Adipose tissue (tissue), 3 donors: ENCODE results near the gene ISG15. TPM values are rescaled to one million over a fixed set of nuclear protein-coding genes. Genes with fewer than 3 reads are reported as not detected.
"Not testable (repeated sequence)": the region's sequence is repeated elsewhere in the genome, so short reads cannot be mapped to it uniquely, and the experiment has no call there.

Experiments
- H3K27ac ChIP-seq: one replicate; pipeline ENCODE4 v1.5.1; 2013; ENCODE audit warnings: low read depth, low read length
- WGBS, 3 donors: extraction: QIAGEN DNeasy Blood & Tissue Kit; methylation state at CpG; one replicate each; pipeline ENCODE4 v1.1.7; 2013; 5-methylcytosine and 5-hydroxymethylcytosine counted together
- polyA plus RNA-seq, 3 donors: library from polyadenylated mRNA; stranded (reverse); fragments of 200-250 nt; gene quantifications; one replicate each; pipeline ENCODE4 v1.2.3, GENCODE V29; 2013
- donor health status: healthy with polysubstance abuse.
- donor health status: Bipolar disorder and iron deficiency.
- donor health status: healthy.

The ISG15 gene
- polyA plus RNA-seq, 3 donors, result 43.7 to 83.5 (median 44.3) TPM

GRCh38 chr1:988061-988460 is 25.2 kb upstream of the ISG15 start:
- not testable (repeated sequence) for H3K27ac ChIP-seq
- WGBS, 3 donors, result 83 to 92% (median 84%) methylated on average over 5 of the region's 5 CpGs

GRCh38 chr1:991275-991674 is 22.0 kb upstream of the ISG15 start:
- WGBS, 3 donors, result 90 to 95% (median 93%) methylated on average over 6 of the region's 6 CpGs
- not testable (repeated sequence) for H3K27ac ChIP-seq

DNA sequence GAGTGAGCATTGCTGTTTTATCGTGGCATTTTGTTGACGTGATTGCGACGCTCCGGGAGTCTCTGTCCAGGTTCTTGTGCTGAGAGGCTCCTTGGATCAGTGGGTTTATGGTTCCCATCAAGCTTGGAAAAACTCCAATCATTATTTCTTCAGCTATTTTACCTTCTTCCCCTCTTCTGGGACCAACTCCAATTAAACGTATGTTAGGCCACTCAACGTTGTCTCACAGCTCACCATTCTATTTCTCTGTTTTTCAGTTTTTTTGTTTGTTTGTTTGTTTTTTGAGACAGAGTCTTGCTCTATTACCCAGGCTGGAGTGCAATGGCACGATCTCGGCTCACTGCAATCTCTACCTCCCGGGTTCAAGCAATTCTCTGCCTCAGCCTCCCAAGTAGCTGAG is 21.4 kb upstream of the ISG15 start:
- 96% methylated on average over 10 of the region's 10 CpGs for WGBS, 3 donors
- H3K27ac ChIP-seq, result no peak overlapping the region

GRCh38 chr1:992362-992761 is 20.9 kb upstream of the ISG15 start:
- H3K27ac ChIP-seq, result no peak overlapping the region
- 89 to 94% (median 93%) methylated on average over 7 of the region's 7 CpGs for WGBS, 3 donors

DNA sequence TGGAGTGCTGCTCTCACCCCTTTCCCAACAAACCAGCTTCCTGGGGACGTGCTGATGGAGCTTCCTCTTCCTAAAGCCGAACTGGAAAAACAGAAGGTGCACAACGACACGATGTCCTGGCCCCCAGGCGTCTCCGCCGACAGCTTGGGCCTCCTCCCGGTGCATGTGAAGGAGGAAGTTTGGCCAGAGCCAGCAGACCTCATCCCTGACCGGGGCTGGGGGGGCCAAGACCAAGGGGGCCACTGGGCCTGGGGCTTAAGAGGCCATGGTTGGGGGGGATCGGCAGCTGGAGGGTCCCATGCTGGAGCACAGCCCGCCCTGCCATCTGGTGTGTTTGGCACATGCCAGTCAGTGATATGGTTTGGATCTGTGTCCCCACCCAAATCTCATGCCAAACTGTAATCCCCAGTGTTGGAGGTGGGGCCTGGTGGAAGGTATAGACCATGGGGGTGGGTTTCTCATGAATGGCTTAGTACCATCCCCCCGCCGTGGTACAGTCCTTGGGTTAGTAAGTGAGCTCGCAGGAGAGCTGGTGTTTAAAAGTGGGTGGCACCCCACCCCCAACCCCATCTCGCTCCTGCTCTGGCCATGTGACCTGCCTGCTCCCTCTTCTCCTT is 19.8 kb upstream of the ISG15 start:
- no peak overlapping the region for H3K27ac ChIP-seq
- WGBS, 3 donors, result 71 to 77% (median 72%) methylated on average over 15 of the region's 15 CpGs

DNA sequence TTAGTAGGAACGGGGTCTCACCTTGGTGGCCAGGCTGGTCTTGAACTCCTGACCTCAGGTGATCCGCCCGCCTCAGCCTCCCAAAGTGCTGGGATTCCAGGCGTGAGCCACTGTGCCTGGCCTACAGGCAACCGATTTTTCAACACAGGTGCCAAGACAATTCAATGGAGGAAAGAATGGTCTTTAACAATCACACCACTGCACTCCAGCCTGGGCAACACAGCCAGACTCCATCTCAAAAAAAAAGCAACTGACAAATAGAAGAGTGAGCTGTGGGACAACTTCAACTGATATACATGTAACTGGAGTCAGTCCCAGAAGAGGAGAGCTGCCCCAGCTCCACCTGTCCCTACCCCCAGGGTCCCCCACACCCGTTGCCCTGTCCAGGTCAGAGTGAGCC is 18.8 kb upstream of the ISG15 start:
- not testable (repeated sequence) for H3K27ac ChIP-seq
- WGBS, 3 donors, result 81 to 84% (median 84%) methylated on average over 6 of the region's 6 CpGs

GRCh38 chr1:995665-996633 is 17.3 kb upstream of the ISG15 start:
- no peak overlapping the region for H3K27ac ChIP-seq
- WGBS, 3 donors, result 32 to 43% (median 33%) methylated on average over 24 to 30 of the region's 30 CpGs

DNA sequence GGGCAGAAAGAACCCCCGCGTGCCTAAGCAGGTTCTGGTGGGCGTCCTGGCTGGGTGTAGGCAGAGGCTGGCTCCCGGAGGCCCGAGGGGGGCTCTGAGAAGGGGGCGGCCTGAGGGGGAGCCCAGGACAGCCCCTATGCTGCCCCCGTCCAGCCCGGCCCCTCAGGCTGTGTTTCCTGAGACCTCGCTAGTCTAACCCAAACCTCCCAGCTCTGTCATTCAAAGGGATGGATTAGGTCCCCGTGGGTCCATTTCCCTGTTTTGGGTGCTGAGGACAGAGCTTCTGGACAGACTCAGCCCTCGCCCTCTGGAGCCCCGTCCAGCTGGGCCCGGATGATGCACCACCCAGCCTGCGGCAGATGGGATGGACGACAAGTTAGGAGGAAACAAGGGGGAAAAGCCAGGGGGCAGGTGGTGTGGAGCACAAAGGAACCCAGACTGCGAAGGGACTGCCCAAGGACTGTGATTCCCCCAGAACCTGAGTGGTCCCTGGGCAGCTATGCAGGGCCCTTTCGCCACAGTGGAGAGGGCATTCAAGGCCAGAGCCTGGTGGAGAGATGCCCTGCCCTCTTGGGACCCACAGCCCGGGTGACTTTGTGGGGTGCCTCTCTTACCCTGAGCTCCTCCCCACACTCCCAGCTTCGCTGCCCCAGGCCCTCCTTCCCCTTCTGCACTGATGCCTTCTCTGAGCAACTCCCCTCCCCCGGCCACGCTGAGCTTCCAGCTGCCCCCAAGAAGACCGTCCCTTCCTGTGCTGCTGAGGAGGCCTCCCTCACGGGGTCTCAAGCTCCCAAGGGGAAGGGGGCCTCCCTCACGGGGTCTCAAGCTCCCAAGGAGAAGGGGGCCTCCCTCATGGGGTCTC is 16.2 kb upstream of the ISG15 start:
- no peak overlapping the region for H3K27ac ChIP-seq
- 59 to 64% (median 64%) methylated on average over 23 to 24 of the region's 24 CpGs for WGBS, 3 donors

GRCh38 chr1:997713-997992 is 15.6 kb upstream of the ISG15 start:
- WGBS, 3 donors, result 58 to 69% (median 67%) methylated on average over 2 to 3 of the region's 3 CpGs
- H3K27ac ChIP-seq, result no peak overlapping the region

DNA sequence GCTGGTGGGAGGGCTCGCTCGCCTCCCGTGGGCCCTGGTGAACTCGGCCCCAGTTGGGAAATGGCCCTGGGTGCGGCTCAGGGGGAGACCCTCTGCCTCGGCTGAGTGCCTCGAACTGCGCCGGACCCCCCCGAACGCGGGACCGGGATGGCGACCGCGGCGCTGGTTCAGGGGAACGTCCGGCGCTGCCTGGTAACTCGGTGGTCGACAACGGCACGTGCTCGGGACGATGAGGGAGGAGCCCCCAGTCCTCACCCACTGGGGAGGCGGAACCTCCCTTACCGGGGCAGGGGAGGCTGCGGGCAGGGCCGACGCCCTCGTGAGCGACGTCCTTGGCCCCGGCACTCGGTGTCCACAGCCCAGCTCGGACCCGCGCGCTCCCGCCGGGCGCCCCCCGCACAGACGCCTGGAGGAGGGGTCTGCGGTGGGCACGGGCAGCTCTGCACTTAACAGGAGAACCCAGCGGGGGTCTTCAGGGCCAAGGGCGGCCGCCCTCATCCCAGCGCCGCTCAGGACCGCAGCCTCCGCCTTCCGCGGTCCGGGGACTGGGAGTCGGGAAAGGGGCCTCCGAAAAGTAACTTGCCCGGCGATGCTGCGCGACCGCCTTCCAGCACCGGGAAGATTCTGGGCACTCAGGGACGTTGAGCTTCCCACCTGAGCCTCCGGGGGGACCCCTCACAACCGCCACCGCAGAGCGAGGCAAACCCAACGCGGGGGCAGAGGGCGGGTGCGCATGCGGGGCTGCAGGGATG is 15.1 kb upstream of the ISG15 start:
- no peak overlapping the region for H3K27ac ChIP-seq
- 19 to 26% (median 23%) methylated on average over 47 to 75 of the region's 75 CpGs for WGBS, 3 donors

GRCh38 chr1:998745-998994 is 14.6 kb upstream of the ISG15 start:
- H3K27ac ChIP-seq, result no peak overlapping the region
- WGBS, 3 donors, result 0 to 8% (median 3%) methylated on average over 8 to 26 of the region's 27 CpGs

DNA sequence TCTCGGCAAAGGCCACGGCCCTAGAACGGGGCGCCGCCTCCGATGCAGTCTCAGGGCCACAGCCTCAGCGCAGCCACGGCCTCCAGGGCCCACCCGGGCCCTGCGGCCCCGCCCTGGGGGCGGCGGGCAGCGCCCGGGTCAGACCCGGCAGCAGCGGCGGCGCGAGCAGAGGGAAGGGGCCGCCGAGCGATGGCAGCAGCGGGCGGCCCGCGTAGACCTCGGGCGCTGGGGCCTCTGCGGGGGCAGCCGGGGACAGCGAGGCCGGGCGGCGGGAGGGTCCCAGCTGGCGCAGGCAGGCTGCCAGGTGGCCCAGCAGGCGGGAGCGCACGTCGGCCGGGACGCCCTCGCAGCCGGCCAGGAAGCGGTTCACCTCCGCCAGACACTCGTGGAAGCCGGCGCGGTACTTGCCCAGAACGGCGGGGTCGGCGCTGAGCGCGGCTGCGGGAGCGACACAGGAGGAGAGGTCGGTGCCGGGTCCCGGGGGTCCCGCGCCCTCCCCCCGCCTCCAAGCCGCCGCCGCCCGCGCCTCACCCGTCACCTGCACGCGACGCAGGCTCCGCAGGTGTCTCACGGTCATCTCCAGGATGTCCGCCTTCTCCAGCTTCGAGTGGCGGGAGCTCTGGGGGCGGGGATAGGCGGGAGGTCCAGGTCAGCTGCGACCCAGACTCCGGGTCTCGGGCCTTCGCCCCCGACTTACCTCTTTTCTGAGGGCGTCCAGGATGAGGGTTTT is 14.1 kb upstream of the ISG15 start:
- no peak overlapping the region for H3K27ac ChIP-seq
- 0 to 1% (median 1%) methylated on average over 53 to 86 of the region's 86 CpGs for WGBS, 3 donors

GRCh38 chr1:999725-1000356 is 13.5 kb upstream of the ISG15 start, which contains the start of gene HES4:
Gene HES4, minus strand, starts transcription at chr1:1000097. Its CDS starts 124 bp downstream, at chr1:999973.
- 0 to 1% (median 1%) methylated on average over 52 to 94 of the region's 95 CpGs for WGBS, 3 donors
- no peak within 1 kb of the TSS for H3K27ac ChIP-seq

- no peak overlapping the region for H3K27ac ChIP-seq
- WGBS, 3 donors, result 1 to 2% (median 1%) methylated on average over 58 to 75 of the region's 75 CpGs
Measured at GRCh38 chr1:1000357-1001056, 12.8 kb upstream of the ISG15 start.

DNA sequence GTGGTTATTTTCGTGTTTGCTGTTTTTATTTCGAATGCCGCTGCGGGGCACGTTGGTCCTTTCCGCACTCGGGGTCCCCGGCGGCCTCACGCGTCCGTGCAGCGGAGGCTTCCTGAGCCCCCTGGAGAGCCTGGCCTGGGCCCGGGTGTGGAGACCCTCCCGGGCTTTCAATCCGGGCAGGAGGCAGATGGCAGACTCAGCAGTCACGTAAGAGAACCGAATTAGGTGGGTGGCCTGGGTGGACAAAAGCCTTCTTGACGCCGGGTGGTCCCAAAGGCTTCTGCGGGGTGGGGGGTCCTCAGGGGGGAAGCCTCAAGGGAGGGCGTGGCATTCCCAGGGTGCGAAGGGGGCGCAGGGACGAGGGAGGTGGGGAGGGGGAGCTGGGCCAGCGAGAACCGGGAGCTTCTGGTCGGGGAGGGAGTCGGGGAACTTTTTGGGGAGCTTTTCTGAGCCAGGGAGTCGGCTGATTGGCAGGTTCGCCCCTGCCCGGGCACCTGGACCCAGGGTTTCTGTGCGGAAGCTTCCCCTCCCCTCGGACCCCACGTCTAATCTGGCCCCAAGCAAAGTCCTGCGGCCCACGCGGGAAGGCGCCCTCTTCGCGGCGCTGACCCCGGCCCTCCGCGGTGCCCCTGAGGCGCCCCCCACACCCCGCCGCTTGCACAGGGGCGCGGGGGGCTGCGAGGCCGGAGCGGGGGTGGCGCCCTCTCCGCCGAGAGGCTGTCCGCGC is 12.1 kb upstream of the ISG15 start:
- 1 to 3% (median 1%) methylated on average over 32 to 58 of the region's 58 CpGs for WGBS, 3 donors
- no peak overlapping the region for H3K27ac ChIP-seq

DNA sequence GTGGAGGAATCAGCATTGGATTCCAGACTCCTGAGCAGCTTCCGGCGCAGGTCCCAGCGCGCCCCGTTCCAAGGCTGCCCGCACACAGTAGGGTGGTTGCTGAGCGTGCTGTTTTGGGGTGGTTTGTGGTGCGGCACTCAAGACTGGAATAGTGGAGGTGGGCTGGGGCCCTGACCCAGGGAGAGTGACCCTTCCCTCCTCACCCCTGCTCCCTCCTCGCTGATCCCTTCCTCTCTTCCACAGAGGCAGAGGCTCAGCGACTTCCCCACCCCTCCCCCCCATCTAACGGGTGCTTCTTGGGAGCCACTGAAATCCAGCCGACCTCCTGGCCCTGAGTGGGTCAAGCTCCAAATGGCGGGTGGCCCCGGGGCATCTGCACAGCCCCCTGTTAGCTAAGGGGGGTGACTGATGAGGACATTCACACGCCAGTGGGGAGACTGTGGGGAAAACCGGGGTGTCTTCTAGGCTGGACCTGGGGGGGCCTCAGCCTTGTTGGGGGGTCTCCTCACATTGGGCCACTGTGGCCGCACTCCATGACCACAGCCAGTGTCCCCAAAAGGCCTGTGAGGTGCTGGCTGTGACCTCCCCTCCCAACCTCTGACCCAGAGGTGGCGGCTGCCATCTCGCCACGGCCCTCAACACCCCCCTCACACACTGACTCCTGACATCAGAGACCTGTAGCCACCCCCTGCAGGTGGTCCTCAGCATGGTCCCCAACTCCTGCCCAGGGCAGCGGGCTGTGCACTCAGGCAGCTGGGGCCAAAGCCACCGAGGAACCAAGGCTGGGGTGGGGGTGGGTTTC is 9.5 kb upstream of the ISG15 start:
- 81 to 89% (median 82%) methylated on average over 22 of the region's 22 CpGs for WGBS, 3 donors
- H3K27ac ChIP-seq, result no peak overlapping the region
